HEK293T (cell line): Measurements from ENCODE around the gene DIP2A.
"Not testable (repeated sequence)": the region's sequence is repeated elsewhere in the genome, so short reads cannot be mapped to it uniquely, and the experiment has no call there.

Source experiments
- CTCF ChIA-PET: fragments of 350-600 bp; formaldehyde crosslinking; extraction: SDS; loops from one replicate; lab custom pipeline; 2021; ENCODE audit warnings: antibody characterized with exemption, inconsistent platforms; lab: Yijun Ruan, JAX
- POLR2A ChIA-PET: fragments of 350-600 bp; formaldehyde crosslinking; extraction: SDS; loops from one replicate; lab custom pipeline; 2020; ENCODE audit warnings: antibody characterized with exemption, inconsistent platforms; lab: Yijun Ruan, JAX
- DNase-seq: peaks from one replicate; pipeline ENCODE4 v3.0.0; 2012; ENCODE audit warnings: mixed read lengths; ENCODE audit errors: extremely low spot score
- ARNT ChIP-seq: fragments of 450-650 bp; IDR thresholded peaks from 2 replicates; pipeline ENCODE4 v1.6.1; 2017; ENCODE audit warnings: mild to moderate bottlenecking
- BHLHE40 ChIP-seq: fragments of 450-650 bp; IDR thresholded peaks from 2 replicates; pipeline ENCODE4 v1.6.1; 2016; ENCODE audit warnings: mild to moderate bottlenecking, moderate library complexity, borderline replicate concordance
- CTBP1 ChIP-seq: fragments of 450-650 bp; IDR thresholded peaks from 2 replicates; pipeline ENCODE4 v1.6.1; 2016; ENCODE audit warnings: borderline replicate concordance
- ELF4 ChIP-seq: fragments of 450-650 bp; IDR thresholded peaks from 2 replicates; pipeline ENCODE4 v1.6.1; 2017; ENCODE audit warnings: antibody characterized with exemption
- FOXA1 ChIP-seq: fragments of 450-650 bp; IDR thresholded peaks from 2 replicates; pipeline ENCODE4 v1.6.1; 2016; ENCODE audit warnings: mild to moderate bottlenecking
- FOXK2 ChIP-seq: fragments of 450-650 bp; IDR thresholded peaks from 2 replicates; pipeline ENCODE4 v1.6.1; 2016; ENCODE audit warnings: mild to moderate bottlenecking
- FOXM1 ChIP-seq: fragments of 450-650 bp; IDR thresholded peaks from 2 replicates; pipeline ENCODE4 v1.6.1; 2017; ENCODE audit warnings: mild to moderate bottlenecking, borderline replicate concordance
- HDGF ChIP-seq: fragments of 450-650 bp; IDR thresholded peaks from 2 replicates; pipeline ENCODE4 v1.6.1; 2017; ENCODE audit warnings: antibody characterized with exemption, borderline replicate concordance
- L3MBTL2 ChIP-seq: fragments of 450-650 bp; conservative IDR thresholded peaks from 2 replicates; pipeline ENCODE4 v1.6.1; 2016; ENCODE audit warnings: mild to moderate bottlenecking
- LEF1 ChIP-seq: fragments of 450-650 bp; IDR thresholded peaks from 2 replicates; pipeline ENCODE4 v1.6.1; 2017; ENCODE audit warnings: mild to moderate bottlenecking, borderline replicate concordance
- NFRKB ChIP-seq: fragments of 450-650 bp; IDR thresholded peaks from 2 replicates; pipeline ENCODE4 v1.6.1; 2016; ENCODE audit warnings: mild to moderate bottlenecking, moderate library complexity
- SP1 ChIP-seq: fragments of 450-650 bp; IDR thresholded peaks from 2 replicates; pipeline ENCODE4 v1.6.1; 2017
- SUZ12 ChIP-seq: fragments of 450-650 bp; IDR thresholded peaks from 2 replicates; pipeline ENCODE4 v1.6.1; 2016; ENCODE audit warnings: mild to moderate bottlenecking
- TARDBP ChIP-seq: fragments of 450-650 bp; IDR thresholded peaks from 2 replicates; pipeline ENCODE4 v1.6.1; 2016
- ZNF384 ChIP-seq: fragments of 450-650 bp; IDR thresholded peaks from 2 replicates; pipeline ENCODE4 v1.6.1; 2016
- TF ChIP-seq, protein P1 (sequence below): fragments of 450-650 bp; IDR thresholded peaks from 2 replicates; pipeline ENCODE4 v1.6.1; 2016

DIP2A gene

GRCh38 chr21:46441331-46441730 lies 17.4 kb upstream of the DIP2A start:
- ChIA-PET POLR2A (no interaction called here), CTCF (no interaction called here)
- no peak for DNase-seq
- TF ChIP-seq FOXK2, result no peak
- no peak for TF ChIP-seq SUZ12
- no peak for TF ChIP-seq ELF4
- TF ChIP-seq CTBP1, result no peak

- DNase-seq, result no peak
- ChIA-PET POLR2A (no interaction called here), CTCF (no interaction called here)
- TF ChIP-seq NFRKB, result no peak
- no peak for TF ChIP-seq FOXM1
- TF ChIP-seq ELF4, result no peak
- TF ChIP-seq SUZ12, result no peak
- no peak for TF ChIP-seq CTBP1
- TF ChIP-seq L3MBTL2, result no peak
These were observed 16.7 kb upstream of the DIP2A start for GRCh38 chr21:46441961-46442498.

DNA sequence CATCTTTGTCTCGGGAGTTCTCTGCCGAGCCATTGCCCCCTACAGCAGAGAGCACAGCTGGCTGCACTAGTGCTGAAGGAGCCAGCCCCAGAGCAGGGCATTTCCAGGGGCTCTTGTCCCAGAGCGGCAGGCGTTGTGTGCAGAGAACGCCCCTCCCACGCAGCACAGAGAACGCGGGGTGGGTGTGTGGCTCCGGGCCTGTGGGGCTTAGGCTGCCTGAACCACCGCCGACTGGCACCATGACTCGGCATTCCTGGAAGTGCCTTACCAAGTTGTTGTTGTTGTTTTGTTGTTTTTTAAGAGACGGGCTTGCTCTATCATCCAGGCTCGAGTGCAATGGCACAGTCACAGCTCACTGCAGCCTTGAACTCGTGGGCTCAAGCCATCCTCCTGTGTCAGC lies 15.8 kb upstream of the DIP2A start:
- ChIA-PET POLR2A (no interaction called here), CTCF (no interaction called here)
- TF ChIP-seq LEF1, result no peak
- no peak for TF ChIP-seq TARDBP
- TF ChIP-seq ZNF384, result no peak
- no peak for TF ChIP-seq FOXM1
- no peak for TF ChIP-seq FOXK2
- TF ChIP-seq SUZ12, result no peak
- no peak for TF ChIP-seq ELF4
- no peak for TF ChIP-seq HDGF
- no peak for TF ChIP-seq NFRKB
- TF ChIP-seq FOXA1, result no peak
- no peak for TF ChIP-seq SP1
- no peak for TF ChIP-seq ARNT
- TF ChIP-seq, protein P1, sequence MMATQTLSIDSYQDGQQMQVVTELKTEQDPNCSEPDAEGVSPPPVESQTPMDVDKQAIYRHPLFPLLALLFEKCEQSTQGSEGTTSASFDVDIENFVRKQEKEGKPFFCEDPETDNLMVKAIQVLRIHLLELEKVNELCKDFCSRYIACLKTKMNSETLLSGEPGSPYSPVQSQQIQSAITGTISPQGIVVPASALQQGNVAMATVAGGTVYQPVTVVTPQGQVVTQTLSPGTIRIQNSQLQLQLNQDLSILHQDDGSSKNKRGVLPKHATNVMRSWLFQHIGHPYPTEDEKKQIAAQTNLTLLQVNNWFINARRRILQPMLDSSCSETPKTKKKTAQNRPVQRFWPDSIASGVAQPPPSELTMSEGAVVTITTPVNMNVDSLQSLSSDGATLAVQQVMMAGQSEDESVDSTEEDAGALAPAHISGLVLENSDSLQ, result no peak
- no peak for TF ChIP-seq BHLHE40
- no peak for TF ChIP-seq L3MBTL2
- no peak for TF ChIP-seq CTBP1
- DNase-seq, result no peak

DNA sequence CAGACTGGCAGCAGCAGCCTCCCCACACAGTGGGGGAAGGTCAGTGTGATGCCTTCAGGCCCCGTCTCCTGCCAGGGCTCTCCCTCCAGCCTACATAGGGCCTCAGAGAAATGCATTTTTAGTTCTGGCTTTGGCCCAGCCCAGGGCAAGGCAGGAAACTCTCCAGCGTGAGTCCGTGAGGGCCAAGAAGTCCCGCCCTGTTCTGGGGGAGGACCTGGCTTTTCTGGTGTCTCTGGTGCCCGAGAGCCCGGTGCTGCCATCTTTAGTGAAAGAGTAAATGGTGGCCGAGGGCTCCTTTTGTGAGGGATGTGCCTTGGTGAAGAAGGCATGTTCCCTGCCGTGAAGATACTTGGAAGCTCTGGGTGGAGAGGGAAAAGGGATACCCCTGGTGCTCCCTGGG lies 14.8 kb upstream of the DIP2A start:
- ChIA-PET CTCF (no interaction called here), POLR2A (no interaction called here)
- TF ChIP-seq FOXM1 (no peak), HDGF (no peak), L3MBTL2 (no peak), FOXA1 (no peak), SUZ12 (no peak)
- DNase-seq, result no peak

GRCh38 chr21:46448108-46448507 lies 10.6 kb upstream of the DIP2A start:
- CTCF ChIA-PET, result no interaction called here
- POLR2A ChIA-PET, result interaction anchor here (1.4 kb wide), 1 partner anchor 10 kb away, joined by 5 read pairs; no protein-coding TSS in a partner anchor
- no peak for TF ChIP-seq CTBP1
- TF ChIP-seq ELF4, result no peak
- TF ChIP-seq LEF1, result no peak
- no peak for TF ChIP-seq NFRKB
- DNase-seq, result no peak

GRCh38 chr21:46448855-46449254 lies 9.8 kb upstream of the DIP2A start:
- DNase-seq, CTCF ChIA-PET: not testable (repeated sequence)
- POLR2A ChIA-PET, result interaction anchor here (1.4 kb wide), 1 partner anchor 9 kb away, joined by 5 read pairs; no protein-coding TSS in a partner anchor

GRCh38 chr21:46452710-46453109 lies 6.0 kb upstream of the DIP2A start:
- ChIA-PET CTCF (interaction anchor here (1.2 kb wide), 1 partner anchor 52 kb away, joined by 3 read pairs; no protein-coding TSS in a partner anchor), POLR2A (no interaction called here)

DNA sequence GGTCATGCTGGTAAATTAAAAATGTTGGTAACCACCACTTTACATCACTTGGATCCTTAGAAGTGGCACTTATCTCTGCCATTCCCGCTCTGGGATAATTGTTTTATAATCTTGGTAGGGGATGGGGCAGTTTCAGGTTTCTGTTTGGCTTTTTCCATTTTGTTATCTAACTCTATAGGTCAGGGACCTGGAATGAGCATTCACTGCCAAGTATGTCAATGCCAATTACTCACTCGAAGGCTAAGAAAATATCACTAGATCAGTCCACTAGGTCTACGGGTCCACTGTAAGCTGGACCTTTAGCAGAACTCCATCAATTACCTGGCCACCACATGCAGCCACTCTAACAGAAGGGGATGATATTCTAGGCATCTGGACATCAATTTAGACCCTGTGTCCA lies 4.5 kb upstream of the DIP2A start:
- CTCF ChIA-PET, result no interaction called here
- no peak for DNase-seq
- POLR2A ChIA-PET, result no interaction called here
- no peak for TF ChIP-seq ELF4

More at GRCh38 chr21:46452710-46453109, 6.0 kb upstream of the DIP2A start:
- no peak for DNase-seq
- no peak for TF ChIP-seq FOXM1
- TF ChIP-seq SP1, result no peak
- TF ChIP-seq SUZ12, result no peak
- no peak for TF ChIP-seq LEF1
- TF ChIP-seq FOXA1, result no peak
- no peak for TF ChIP-seq HDGF
- TF ChIP-seq L3MBTL2, result no peak
- no peak for TF ChIP-seq ZNF384
